BLaER1 treated with 17β-estradiol and CSF1 and Interleukin-3, amounts not matched to agents 10 nM and 100 nM (cell line): ENCODE results near the gene ABHD3.

Experiments used
- H3K27ac ChIP-seq, 11 experiments: shearing (Covaris generic); formaldehyde crosslinking; 2 replicates each; pipeline ENCODE4 v1.8.1; 2022
- H3K27me3 ChIP-seq, 11 experiments: shearing (Covaris generic); formaldehyde crosslinking; 2 replicates each; pipeline ENCODE4 v1.8.1; 2022
- H3K36me3 ChIP-seq, 11 experiments: shearing (Covaris generic); formaldehyde crosslinking; 2 replicates each; pipeline ENCODE4 v1.8.1; 2022
- H3K4me1 ChIP-seq, 10 experiments: shearing (Covaris generic); formaldehyde crosslinking; 2 replicates each; pipeline ENCODE4 v1.8.1; 2022
- H3K4me2 ChIP-seq, 11 experiments: shearing (Covaris generic); formaldehyde crosslinking; 2 replicates each; pipeline ENCODE4 v1.8.1; 2022
- H3K4me3 ChIP-seq, 10 experiments: shearing (Covaris generic); formaldehyde crosslinking; 2 replicates each; pipeline ENCODE4 v1.8.1; 2022
- H3K9ac ChIP-seq, 11 experiments: shearing (Covaris generic); formaldehyde crosslinking; 2 replicates each; pipeline ENCODE4 v1.8.1; 2022
- H3K9me3 ChIP-seq, 11 experiments: shearing (Covaris generic); formaldehyde crosslinking; replicated peaks in 1 of 11; 2 replicates each; pipeline ENCODE4 v1.8.1; 2022
- H4K20me1 ChIP-seq, 11 experiments: shearing (Covaris generic); formaldehyde crosslinking; 2 replicates each; pipeline ENCODE4 v1.8.1; 2022
- Cebpa-rat ChIP-seq, 11 experiments: shearing (Covaris generic); IDR thresholded peaks; 2 replicates each; pipeline ENCODE4 v1.8.1; 2022

Gene ABHD3, protein sequence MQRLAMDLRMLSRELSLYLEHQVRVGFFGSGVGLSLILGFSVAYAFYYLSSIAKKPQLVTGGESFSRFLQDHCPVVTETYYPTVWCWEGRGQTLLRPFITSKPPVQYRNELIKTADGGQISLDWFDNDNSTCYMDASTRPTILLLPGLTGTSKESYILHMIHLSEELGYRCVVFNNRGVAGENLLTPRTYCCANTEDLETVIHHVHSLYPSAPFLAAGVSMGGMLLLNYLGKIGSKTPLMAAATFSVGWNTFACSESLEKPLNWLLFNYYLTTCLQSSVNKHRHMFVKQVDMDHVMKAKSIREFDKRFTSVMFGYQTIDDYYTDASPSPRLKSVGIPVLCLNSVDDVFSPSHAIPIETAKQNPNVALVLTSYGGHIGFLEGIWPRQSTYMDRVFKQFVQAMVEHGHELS

DNA sequence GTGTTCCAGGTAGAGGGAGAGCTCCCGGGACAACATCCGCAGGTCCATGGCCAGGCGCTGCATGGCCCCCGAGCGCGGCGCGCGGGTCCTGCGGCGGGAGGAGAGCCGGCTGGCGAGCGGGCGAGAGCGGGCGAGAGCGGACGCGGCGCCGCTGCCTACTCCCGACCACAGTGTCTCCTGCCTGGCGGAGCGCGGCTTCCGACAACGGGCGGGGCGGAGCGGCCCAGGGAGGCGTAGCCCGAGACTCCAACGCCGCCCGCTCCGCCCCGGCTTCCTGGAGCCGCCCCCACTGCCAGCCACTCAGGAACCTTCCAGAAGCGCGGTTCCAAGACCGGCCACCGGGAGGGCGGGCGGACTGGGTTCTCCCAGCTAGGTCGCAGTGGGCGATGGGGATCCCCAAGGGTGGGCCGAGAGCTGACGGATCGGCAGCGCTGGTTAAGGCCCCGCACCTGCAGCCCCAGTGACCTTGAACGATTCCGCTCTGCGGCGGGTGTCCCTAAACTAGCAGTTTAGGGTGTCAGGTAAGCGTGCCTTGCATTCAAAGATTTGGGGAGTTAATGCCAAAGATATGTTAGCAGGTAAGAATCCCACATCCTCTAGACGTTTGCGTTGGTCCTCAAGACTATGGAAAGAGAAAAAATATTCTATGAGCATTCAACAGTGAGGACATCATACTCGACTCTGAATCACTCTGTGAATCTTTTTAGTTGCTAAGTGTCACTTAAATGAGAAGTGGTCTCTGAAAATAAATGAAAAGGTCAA is at the start of gene ABHD3:
ABHD3 (minus strand) TSS at position 172 of the 762 bp plus-strand sequence; CDS start at position 63, 109 bp downstream.
- peaks cover 12 to 30% (median 25%) of the 10 kb centered on the region in 11 experiments for H3K36me3 ChIP-seq
- no peaks in the 10 kb centered on the region for H3K27me3 ChIP-seq
- H3K4me3 ChIP-seq, result peak within 1 kb of the TSS; percentile 82 to 96 (median 88)
- peak within 1 kb of the TSS; percentile 75 to 91 (median 86) for H3K27ac ChIP-seq
- peak within 1 kb of the TSS; percentile 73 to 92 (median 87) for H3K4me2 ChIP-seq
- peaks cover 0 to 20% (median 9%) of the 10 kb centered on the region in 11 experiments; a peak in 11 of 22 replicates for H3K9me3 ChIP-seq
- H3K4me1 ChIP-seq, result peaks cover 9 to 30% (median 20%) of the 10 kb centered on the region in 10 experiments
- no peak for TF ChIP-seq Cebpa-rat (IDR thresholded peaks at IDR 0.05)
- peak within 1 kb of the TSS; percentile 84 to 93 (median 89) for H3K9ac ChIP-seq
- H4K20me1 ChIP-seq, result no peaks in the 10 kb centered on the region

DNA sequence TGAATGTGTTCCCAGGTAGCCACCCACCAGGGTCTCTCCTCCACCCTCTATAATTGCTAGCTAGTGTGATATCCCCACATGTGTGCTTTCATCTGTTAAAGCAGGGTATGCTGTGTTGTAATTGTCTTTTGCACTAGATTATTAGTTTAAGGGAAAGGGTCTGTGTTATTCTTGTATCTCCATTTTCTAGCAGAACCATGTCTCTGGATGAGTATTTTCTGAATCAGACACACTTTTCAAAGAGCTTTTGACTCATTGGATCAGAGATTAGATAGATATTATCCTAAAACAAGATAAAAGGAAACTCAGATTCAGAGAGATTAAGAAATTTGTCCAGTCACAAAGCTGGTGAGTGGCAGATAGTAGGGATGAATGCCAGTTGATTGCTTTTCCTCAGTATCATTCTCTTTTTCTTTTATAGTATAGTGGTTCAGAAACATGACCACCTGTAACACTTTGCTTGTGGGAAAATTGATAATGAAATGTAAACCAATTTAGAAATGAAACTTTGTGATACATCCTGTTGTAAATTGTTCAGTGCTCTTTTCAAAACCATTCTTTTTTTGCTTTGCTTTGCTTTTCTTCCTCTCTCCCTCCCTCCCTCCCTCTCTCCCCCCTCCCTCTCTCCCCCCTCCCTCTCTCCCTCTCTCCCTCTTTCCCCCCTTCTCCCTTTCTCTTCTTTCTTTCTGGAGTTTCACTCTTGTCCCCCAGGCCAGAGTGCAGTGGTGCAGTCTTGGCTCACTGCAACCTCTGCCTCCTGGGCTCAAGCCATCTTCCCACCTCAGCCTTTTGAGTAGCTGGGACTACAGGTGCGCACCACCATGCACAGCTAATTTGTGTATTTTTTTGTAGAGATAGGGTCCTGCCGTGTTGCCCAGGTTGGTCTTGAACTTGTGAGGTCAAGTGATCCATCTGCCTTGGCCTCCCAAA is 43.5 kb upstream of the ABHD3 start:
- peak overlapping the region in 9 of 11 experiments; percentile 1 to 32 (median 22); a peak in 9 of 22 replicates for H3K4me2 ChIP-seq
- H3K4me3 ChIP-seq, result no peak overlapping the region

DNA sequence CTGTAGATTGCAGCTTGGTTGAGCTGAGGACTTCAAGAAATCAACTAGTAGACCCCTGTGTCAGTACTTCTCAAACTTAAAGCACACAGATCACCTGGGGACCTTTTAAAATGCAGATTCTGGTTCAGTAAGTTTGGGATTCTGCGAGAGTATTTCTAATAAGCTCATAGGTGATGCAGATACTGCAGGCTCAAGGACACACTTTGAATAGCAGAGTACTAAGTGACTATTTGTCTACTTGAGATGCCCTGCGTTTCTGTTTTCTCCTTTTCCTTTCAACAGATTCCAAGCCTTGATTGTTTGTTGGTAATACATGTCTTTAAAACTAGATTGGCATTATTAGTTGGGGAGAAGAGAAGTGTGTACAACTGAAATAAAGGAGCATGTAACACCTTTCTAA is 42.7 kb upstream of the ABHD3 start:
- Histone ChIP-seq H3K4me1 (peaks cover 21 to 40% (median 28%) of the 10 kb centered on the region in 10 experiments), H3K36me3 (peaks cover 0 to 20% (median 4%) of the 10 kb centered on the region in 11 experiments; a peak in 8 of 22 replicates), H3K9me3 (no peaks in the 10 kb centered on the region), H3K4me3 (no peak overlapping the region), H4K20me1 (peaks cover 37 to 94% (median 72%) of the 10 kb centered on the region in 11 experiments; a peak in 20 of 22 replicates), H3K27me3 (no peaks in the 10 kb centered on the region), H3K4me2 (peak overlapping the region in 9 of 11 experiments; percentile 11 to 32 (median 22); a peak in 8 of 22 replicates), H3K27ac (no peak overlapping the region), H3K9ac (0 out of 22 replicates have a peak overlapping the region, but pooled peaks of 1 of the 11 experiments have one; percentile 41)
- TF ChIP-seq Cebpa-rat (IDR thresholded peaks at IDR 0.05), result no peak

More for the DNA sequence above, 43.5 kb upstream of the ABHD3 start:
- no peak for TF ChIP-seq Cebpa-rat (IDR thresholded peaks at IDR 0.05)
- H3K36me3 ChIP-seq, result peaks cover 0 to 20% (median 4%) of the 10 kb centered on the region in 11 experiments; a peak in 8 of 22 replicates
- H3K27ac ChIP-seq, result no peak overlapping the region
- no peaks in the 10 kb centered on the region for H3K27me3 ChIP-seq
- H4K20me1 ChIP-seq, result peaks cover 33 to 93% (median 68%) of the 10 kb centered on the region in 11 experiments; a peak in 20 of 22 replicates
- no peaks in the 10 kb centered on the region for H3K9me3 ChIP-seq
- H3K4me1 ChIP-seq, result peaks cover 15 to 33% (median 21%) of the 10 kb centered on the region in 10 experiments; a peak in 19 of 20 replicates
- H3K9ac ChIP-seq, result 0 out of 22 replicates have a peak overlapping the region, but pooled peaks of 1 of the 11 experiments have one; percentile 41

DNA sequence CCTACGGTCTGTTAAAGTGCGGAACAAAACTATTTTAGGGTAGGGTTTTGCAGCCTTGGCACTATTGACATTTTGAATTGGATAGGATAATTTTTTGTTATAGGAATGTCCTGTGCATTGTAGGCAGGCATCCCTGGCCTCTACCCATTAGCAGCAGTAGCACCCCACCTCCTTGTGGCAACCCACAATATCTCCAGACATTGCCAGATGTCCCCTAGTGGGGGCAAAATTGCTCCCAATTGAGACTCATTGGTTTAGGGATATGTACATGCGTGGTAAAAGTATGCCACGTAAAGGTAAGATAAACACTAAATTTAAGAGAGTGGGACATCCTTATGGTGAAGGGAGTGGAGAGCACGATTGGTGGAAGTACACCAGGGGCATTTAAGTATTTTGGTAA is 40.7 kb upstream of the ABHD3 start:
- H3K9me3 ChIP-seq, result no peaks in the 10 kb centered on the region
- peaks cover 21 to 47% (median 33%) of the 10 kb centered on the region in 10 experiments for H3K4me1 ChIP-seq
- no peak overlapping the region for H3K4me3 ChIP-seq
- peaks cover 37 to 85% (median 70%) of the 10 kb centered on the region in 11 experiments; a peak in 20 of 22 replicates for H4K20me1 ChIP-seq
- H3K27ac ChIP-seq, result no peak overlapping the region
- no peak overlapping the region for H3K4me2 ChIP-seq
- no peaks in the 10 kb centered on the region for H3K27me3 ChIP-seq
- TF ChIP-seq Cebpa-rat (IDR thresholded peaks at IDR 0.05), result no peak
- peaks cover 0 to 20% (median 3%) of the 10 kb centered on the region in 11 experiments; a peak in 7 of 22 replicates for H3K36me3 ChIP-seq
- H3K9ac ChIP-seq, result no peak overlapping the region

DNA sequence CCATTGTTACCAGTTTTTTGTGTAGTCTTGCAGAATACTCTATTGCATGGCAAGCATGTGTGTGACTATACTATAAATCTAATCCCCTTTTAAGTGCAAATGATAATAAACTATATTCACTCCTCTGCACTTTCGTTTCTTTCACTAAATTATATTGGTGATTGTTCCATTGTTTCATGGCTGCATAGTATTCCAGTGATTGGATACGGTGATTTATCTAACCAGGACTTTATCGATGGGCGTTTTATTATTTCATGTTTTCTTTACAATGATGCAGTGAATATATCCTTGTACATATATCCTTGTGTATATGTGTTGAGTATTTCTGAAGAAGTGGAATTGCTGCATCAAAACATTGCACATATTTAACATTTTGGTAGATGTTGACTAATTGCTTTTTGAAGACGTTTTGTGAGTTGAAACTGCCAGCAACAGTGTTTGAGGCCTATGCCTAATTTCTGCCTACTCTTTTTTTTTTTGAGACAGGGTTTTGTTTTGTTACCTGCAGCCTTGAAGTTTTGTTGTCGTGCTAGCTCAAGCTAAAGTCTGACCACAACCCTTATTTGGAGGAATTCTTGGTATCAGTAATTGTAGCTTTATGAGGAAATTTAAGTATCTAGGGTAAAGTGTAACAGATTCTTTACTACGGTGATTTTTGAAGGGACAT is 38.7 kb upstream of the ABHD3 start:
- peaks cover 33 to 68% (median 58%) of the 10 kb centered on the region in 11 experiments; a peak in 20 of 22 replicates for H4K20me1 ChIP-seq
- peak overlapping the region in 2 of 11 experiments; percentile 11 to 99; a peak in 1 of 22 replicates for H3K9ac ChIP-seq
- H3K4me1 ChIP-seq, result peaks cover 30 to 55% (median 40%) of the 10 kb centered on the region in 10 experiments
- H3K4me3 ChIP-seq, result peak overlapping the region in 5 of 10 experiments; percentile 84 to 99 (median 93); a peak in 6 of 20 replicates
- no peak for TF ChIP-seq Cebpa-rat (IDR thresholded peaks at IDR 0.05)
- H3K9me3 ChIP-seq, result peaks cover 0 to 2% (median 0%) of the 10 kb centered on the region in 11 experiments; a peak in 2 of 22 replicates
- peaks cover 0 to 11% (median 0%) of the 10 kb centered on the region in 11 experiments; a peak in 1 of 22 replicates for H3K36me3 ChIP-seq
- no peak overlapping the region for H3K27ac ChIP-seq
- no peaks in the 10 kb centered on the region for H3K27me3 ChIP-seq
- H3K4me2 ChIP-seq, result peak overlapping the region; percentile 79 to 99 (median 92)

DNA sequence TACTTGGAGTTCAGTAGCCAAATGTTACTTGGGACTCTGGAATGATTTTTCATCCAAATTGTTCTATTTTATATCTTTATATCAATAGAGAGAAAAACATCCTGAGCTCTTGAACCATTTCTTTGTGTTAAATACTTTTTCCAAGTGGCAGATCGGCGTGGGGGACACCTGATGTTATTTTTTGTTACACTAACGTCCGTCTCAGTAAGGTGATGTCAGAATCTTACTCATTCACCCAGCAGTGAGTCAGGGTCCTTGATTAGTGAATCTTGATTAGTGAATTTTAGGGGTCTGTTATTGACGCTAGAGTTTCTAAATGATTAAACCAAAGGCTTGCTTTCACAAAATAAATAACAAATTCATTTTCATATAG is 37.7 kb upstream of the ABHD3 start:
- Histone ChIP-seq H3K27ac (peak overlapping the region in 6 of 11 experiments; percentile 96 to 99 (median 98); a peak in 11 of 22 replicates), H3K36me3 (peaks cover 0 to 11% (median 0%) of the 10 kb centered on the region in 11 experiments; a peak in 1 of 22 replicates), H3K4me1 (peaks cover 22 to 48% (median 32%) of the 10 kb centered on the region in 10 experiments), H3K9ac (peak overlapping the region; percentile 94 to 99 (median 97)), H3K4me2 (peak overlapping the region; percentile 79 to 99 (median 92)), H4K20me1 (peaks cover 26 to 60% (median 54%) of the 10 kb centered on the region in 11 experiments; a peak in 19 of 22 replicates), H3K9me3 (peaks cover under 1 to 11% (median 5%) of the 10 kb centered on the region in 11 experiments; a peak in 19 of 22 replicates), H3K4me3 (peak overlapping the region; percentile 80 to 99 (median 91)), H3K27me3 (no peaks in the 10 kb centered on the region)
- TF ChIP-seq Cebpa-rat (IDR thresholded peaks at IDR 0.05), result no peak
